Measurements from ENCODE around the gene SNRPA1.

Gene SNRPA1

GRCh38 chr15:101258238-101259144 is 36.6 kb downstream of the SNRPA1 start:
- peak; percentile 69 to 89 (median 87) for DNase-seq

- no peak for DNase-seq
Measured at GRCh38 chr15:101256757-101257156, 38.3 kb downstream of the SNRPA1 start.

GRCh38 chr15:101255615-101256241 is 39.3 kb downstream of the SNRPA1 start:
- peak in 1 of 3 experiments; percentile 49 for DNase-seq

GRCh38 chr15:101255051-101255395 is 40.0 kb downstream of the SNRPA1 start:
- DNase-seq = no peak

- DNase-seq = no peak
Measured at GRCh38 chr15:101254157-101255050, 40.6 kb downstream of the SNRPA1 start.

GRCh38 chr15:101252836-101253235 is 42.2 kb downstream of the SNRPA1 start:
- DNase-seq = peak in 1 of 3 experiments; percentile 31

- DNase-seq = peak; percentile 94
Measured at GRCh38 chr15:101251830-101252820, 42.9 kb downstream of the SNRPA1 start, which contains the start of gene CHSY1. CHSY1 (minus strand) TSS chr15:101252048; CDS start chr15:101251456, 592 bp downstream.

- peak; percentile 58 to 66 (median 64) for DNase-seq
Measured at GRCh38 chr15:101250873-101251829, 43.9 kb downstream of the SNRPA1 start.

GRCh38 chr15:101250341-101250831 is 44.7 kb downstream of the SNRPA1 start:
- DNase-seq = peak in 2 of 3 experiments; percentile 46 to 64

GRCh38 chr15:101248274-101248673 is 46.8 kb downstream of the SNRPA1 start:
- DNase-seq = no peak

GRCh38 chr15:101246824-101247745 is 48.0 kb downstream of the SNRPA1 start:
- DNase-seq = no peak

GRCh38 chr15:101246391-101246790 is 48.7 kb downstream of the SNRPA1 start:
- no peak for DNase-seq

- no peak for DNase-seq
Measured at GRCh38 chr15:101244889-101245668, 50.0 kb downstream of the SNRPA1 start.

- no peak for DNase-seq
Measured at GRCh38 chr15:101244036-101244781, 50.8 kb downstream of the SNRPA1 start.

GRCh38 chr15:101243420-101243819 is 51.6 kb downstream of the SNRPA1 start:
- no peak for DNase-seq

- DNase-seq = no peak
Measured at GRCh38 chr15:101242999-101243336, 52.1 kb downstream of the SNRPA1 start.

GRCh38 chr15:101242160-101242998 is 52.7 kb downstream of the SNRPA1 start:
- peak in 1 of 3 experiments; percentile 66 for DNase-seq

Measured in NCI-H1417 (cell line).